PC-3 (cell line): Measurements from ENCODE around the gene NOP14. TPM values are rescaled to one million over a fixed set of nuclear protein-coding genes. Genes with fewer than 3 reads are reported as not detected.

ENCODE experiments used
- ATAC-seq: fragments of 200-7000 bp; cut with Tn5 transposase; 2 replicates; pipeline ENCODE4 v1.9.1; 2020; ENCODE audit warnings: mild to moderate bottlenecking, moderate library complexity
- BruUV-seq: library from RNA; stranded (reverse); fragments of 400-500 nt; replicated peaks from 2 replicates; lab custom pipeline; 2021; lab: Mats Ljungman, UMichigan
- CTCF ChIA-PET: fragments of 300-600 bp; sonication (Branson Sonifier 250); formaldehyde crosslinking; loops from one replicate; lab custom pipeline; 2022; ENCODE audit warnings: antibody characterized with exemption; lab: Charles Lee
- POLR2A ChIA-PET: fragments of 300-600 bp; sonication (Branson Sonifier 250); formaldehyde crosslinking; loops from one replicate; lab custom pipeline; 2022; ENCODE audit warnings: antibody characterized with exemption; ENCODE audit not compliant: unreplicated experiment; lab: Charles Lee
- DNase-seq: peaks from one replicate; pipeline ENCODE4 v3.0.0-alpha.2; 2015
- H2AFZ ChIP-seq: fragments of 300-600 bp; sonication (generic); 2 replicates; pipeline ENCODE4 v1.6.0; 2016; ENCODE audit warnings: antibody characterized with exemption, low read length
- H3F3A ChIP-seq: fragments of 300-600 bp; sonication (generic); one replicate; pipeline ENCODE4 v1.6.0; 2017; ENCODE audit warnings: antibody characterized with exemption, low read length, control low read depth, mild to moderate bottlenecking; ENCODE audit not compliant: unreplicated experiment
- H3K27ac ChIP-seq: fragments of 300-600 bp; sonication (generic); 2 replicates; pipeline ENCODE4 v1.5.1; 2016; ENCODE audit warnings: mild to moderate bottlenecking, low read length
- H3K27me3 ChIP-seq: fragments of 300-600 bp; sonication (generic); 2 replicates; pipeline ENCODE4 v1.6.1; 2016; ENCODE audit warnings: low read length, mixed read lengths
- H3K36me3 ChIP-seq: fragments of 300-600 bp; sonication (generic); 2 replicates; pipeline ENCODE4 v1.6.1; 2016; ENCODE audit warnings: low read depth, mixed run types, low read length, mixed read lengths
- H3K4me1 ChIP-seq: fragments of 300-600 bp; sonication (generic); 2 replicates; pipeline ENCODE4 v1.5.1; 2016; ENCODE audit warnings: low read length; ENCODE audit not compliant: insufficient read depth
- H3K4me2 ChIP-seq: fragments of 300-600 bp; sonication (generic); 2 replicates; pipeline ENCODE4 v1.6.0; 2016; ENCODE audit warnings: low read length
- H3K4me3 ChIP-seq: fragments of 300-600 bp; sonication (generic); 2 replicates; pipeline ENCODE4 v1.5.1; 2016; ENCODE audit warnings: mild to moderate bottlenecking, low read length, mixed read lengths
- H3K79me2 ChIP-seq: fragments of 300-600 bp; sonication (generic); 2 replicates; pipeline ENCODE4 v1.6.1; 2017; ENCODE audit warnings: low read length, mixed read lengths
- H3K9ac ChIP-seq: fragments of 300-600 bp; sonication (generic); 2 replicates; pipeline ENCODE4 v1.6.0; 2016; ENCODE audit warnings: mild to moderate bottlenecking, low read length
- H3K9me2 ChIP-seq: fragments of 300-600 bp; sonication (generic); replicated peaks from 2 replicates; pipeline ENCODE4 v1.6.1; 2016; ENCODE audit warnings: mixed run types, low read length, mixed read lengths
- H3K9me3 ChIP-seq: fragments of 300-600 bp; sonication (generic); 2 replicates; pipeline ENCODE4 v1.6.1; 2016; ENCODE audit warnings: low read length, mixed read lengths
- H4K20me1 ChIP-seq: fragments of 300-600 bp; sonication (generic); 2 replicates; pipeline ENCODE4 v1.6.1; 2016; ENCODE audit warnings: low read length, mixed read lengths
- EZH2 ChIP-seq: fragments of 300-600 bp; sonication (generic); IDR thresholded peaks from one replicate; pipeline ENCODE4 v1.6.1; 2017; ENCODE audit warnings: antibody characterized with exemption, mild to moderate bottlenecking, low read length; ENCODE audit not compliant: unreplicated experiment
- EZH2phosphoT487 ChIP-seq: fragments of 300-600 bp; sonication (generic); IDR thresholded peaks from 2 replicates; pipeline ENCODE4 v1.6.1; 2018; ENCODE audit warnings: mild to moderate bottlenecking, antibody characterized with exemption, low read length, borderline replicate concordance
- intact Hi-C: fragments of 100-400 bp; cut with micrococcal nuclease; formaldehyde crosslinking; loops from 2 replicates; pipeline ENCODE4 v1.9.0; 2023
- total RNA-seq: library from RNA; depleted of rRNA; stranded (reverse); fragments of >200 nt; gene quantifications from 2 replicates; pipeline ENCODE4 v1.2.3, GENCODE V29; 2014
- TF ChIP-seq, protein P1 (sequence below): fragments of 300-600 bp; sonication (generic); conservative IDR thresholded peaks from 2 replicates; pipeline ENCODE4 v1.5.1; 2017; ENCODE audit warnings: antibody characterized with exemption, low read depth, mild to moderate bottlenecking, low read length

Gene NOP14
- total RNA-seq, 1 experiment from 2014 or later, result 26.0 TPM

DNA sequence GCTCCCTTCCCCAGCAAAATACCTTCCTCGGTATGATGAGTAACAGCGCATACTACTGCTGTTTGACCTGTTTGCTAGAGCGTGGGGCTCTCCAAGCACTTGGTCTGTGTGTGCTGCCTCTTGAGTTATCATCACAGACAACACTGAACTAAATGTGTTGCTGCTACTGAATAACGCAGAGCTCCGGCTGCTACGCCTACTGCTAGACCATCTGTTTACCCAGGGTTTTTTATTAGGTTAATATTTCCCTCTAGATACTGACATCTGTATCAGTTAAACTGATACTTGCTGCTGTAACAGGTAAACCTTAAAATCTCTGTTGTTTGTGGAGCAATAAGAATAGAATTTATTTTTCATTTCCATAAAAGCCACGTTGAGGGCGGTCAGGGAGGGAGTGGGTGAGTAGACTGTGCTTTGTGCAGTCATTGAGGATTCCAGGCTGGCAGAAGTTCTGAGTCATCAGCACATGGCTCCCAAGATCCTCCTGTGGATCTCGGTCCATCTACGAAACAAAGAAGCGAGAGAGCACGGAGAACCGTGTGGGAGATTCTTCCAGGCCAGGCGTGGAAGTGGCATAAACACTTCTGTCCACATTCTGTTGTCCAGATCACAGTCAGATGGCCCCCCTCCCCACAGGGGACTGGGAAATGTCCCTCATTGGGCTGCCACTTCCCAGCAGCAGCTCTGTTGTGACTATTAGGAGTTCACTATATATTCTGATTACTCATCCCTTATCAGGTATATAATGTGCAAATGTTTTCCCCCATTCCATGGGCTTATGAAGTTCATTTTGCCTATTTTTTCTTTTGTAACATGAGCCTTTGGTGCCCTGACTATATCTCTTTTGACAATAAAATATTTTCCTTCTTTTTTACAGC is 14.2 kb upstream of the NOP14 start:
- H2AFZ ChIP-seq, result peak overlapping the region; percentile 79
- H3K9me2 ChIP-seq, result no peaks in the 10 kb centered on the region
- H3K79me2 ChIP-seq, result no peaks in the 10 kb centered on the region
- no peaks in the 10 kb centered on the region for H3K9me3 ChIP-seq
- peaks cover 18% of the 10 kb centered on the region for H3K4me1 ChIP-seq
- DNase-seq (peak; percentile 58), ATAC-seq (peak; percentile 82)
- ChIA-PET POLR2A (interaction anchor here (0.5 to 0.6 kb wide), 2 partner anchors 13 to 32 kb away, joined by 3 to 9 read pairs; no protein-coding TSS in a partner anchor), CTCF (interaction anchor here (0.5 to 1.2 kb wide), 5 partner anchors 14 to 64 kb away, joined by 3 to 5 read pairs (median 3); partner anchors contain the start of genes GRK4 and NOP14)
- BruUV-seq, result no TSS peak
- H3K9ac ChIP-seq, result peak overlapping the region; percentile 69
- TF ChIP-seq, protein P1, sequence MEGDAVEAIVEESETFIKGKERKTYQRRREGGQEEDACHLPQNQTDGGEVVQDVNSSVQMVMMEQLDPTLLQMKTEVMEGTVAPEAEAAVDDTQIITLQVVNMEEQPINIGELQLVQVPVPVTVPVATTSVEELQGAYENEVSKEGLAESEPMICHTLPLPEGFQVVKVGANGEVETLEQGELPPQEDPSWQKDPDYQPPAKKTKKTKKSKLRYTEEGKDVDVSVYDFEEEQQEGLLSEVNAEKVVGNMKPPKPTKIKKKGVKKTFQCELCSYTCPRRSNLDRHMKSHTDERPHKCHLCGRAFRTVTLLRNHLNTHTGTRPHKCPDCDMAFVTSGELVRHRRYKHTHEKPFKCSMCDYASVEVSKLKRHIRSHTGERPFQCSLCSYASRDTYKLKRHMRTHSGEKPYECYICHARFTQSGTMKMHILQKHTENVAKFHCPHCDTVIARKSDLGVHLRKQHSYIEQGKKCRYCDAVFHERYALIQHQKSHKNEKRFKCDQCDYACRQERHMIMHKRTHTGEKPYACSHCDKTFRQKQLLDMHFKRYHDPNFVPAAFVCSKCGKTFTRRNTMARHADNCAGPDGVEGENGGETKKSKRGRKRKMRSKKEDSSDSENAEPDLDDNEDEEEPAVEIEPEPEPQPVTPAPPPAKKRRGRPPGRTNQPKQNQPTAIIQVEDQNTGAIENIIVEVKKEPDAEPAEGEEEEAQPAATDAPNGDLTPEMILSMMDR, result no peak
- no peak for TF ChIP-seq EZH2
- no peak for TF ChIP-seq EZH2phosphoT487
- H3K4me3 ChIP-seq, result peak overlapping the region; percentile 25; the same call in 1 of the 2 replicates
- no peaks in the 10 kb centered on the region for H3K36me3 ChIP-seq
- no peaks in the 10 kb centered on the region for H3K27me3 ChIP-seq
- H4K20me1 ChIP-seq, result no peaks in the 10 kb centered on the region
- H3K4me2 ChIP-seq, result peak overlapping the region; percentile 73
- intact Hi-C loops, result loop anchor here (2.0 kb wide), 1 partner anchor 59 kb away; no protein-coding TSS in a partner anchor
- H3F3A ChIP-seq, result no peaks in the 10 kb centered on the region
- H3K27ac ChIP-seq, result peak overlapping the region; percentile 89

DNA sequence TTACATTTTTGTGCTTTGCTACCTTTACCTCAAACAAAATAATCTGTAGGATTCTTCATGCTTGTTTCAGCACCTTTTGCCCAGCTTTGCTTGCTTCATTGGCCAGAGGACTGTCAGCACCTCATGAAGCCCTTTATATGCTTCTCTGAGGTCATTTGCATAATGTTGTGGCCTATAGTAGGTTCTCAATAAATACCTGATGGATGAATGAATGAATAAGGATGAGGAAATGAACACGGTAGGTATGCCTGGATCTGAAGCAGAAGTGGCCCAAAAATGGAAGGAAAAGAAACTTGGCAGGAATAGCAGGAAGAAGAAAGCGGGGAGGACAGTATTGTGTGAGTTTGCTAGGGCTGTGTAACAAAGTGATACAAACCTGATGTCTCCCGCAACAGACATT is 8.1 kb upstream of the NOP14 start:
- no peak for DNase-seq
- Histone ChIP-seq H3K4me2 (no peak overlapping the region), H3K36me3 (no peaks in the 10 kb centered on the region), H3K79me2 (no peaks in the 10 kb centered on the region), H3K4me3 (no peak overlapping the region), H3K9ac (no peak overlapping the region), H3K9me2 (no peaks in the 10 kb centered on the region), H3F3A (no peaks in the 10 kb centered on the region), H3K4me1 (no peaks in the 10 kb centered on the region), H2AFZ (no peak overlapping the region), H3K9me3 (no peaks in the 10 kb centered on the region), H3K27me3 (no peaks in the 10 kb centered on the region), H4K20me1 (no peaks in the 10 kb centered on the region), H3K27ac (no peak overlapping the region)
- POLR2A ChIA-PET, result no interaction called here
- ATAC-seq, result no peak
- intact Hi-C loops, result no loop called here
- CTCF ChIA-PET, result no interaction called here
- TF ChIP-seq EZH2phosphoT487, result no peak
- TF ChIP-seq, protein P1, result no peak
- no peak for TF ChIP-seq EZH2
- BruUV-seq, result no TSS peak
